WTC11 (cell line): ENCODE data around the gene MPP1. TPM values are rescaled to one million over a fixed set of nuclear protein-coding genes. Genes with fewer than 3 reads are reported as not detected.

ENCODE experiments used
- ATAC-seq: fragments of 200-7000 bp; cut with Tn5 transposase; 2 replicates; pipeline ENCODE4 v1.10.0; 2021; ENCODE audit warnings: mild to moderate bottlenecking, moderate library complexity
- CTCF ChIA-PET: fragments of 300-600 bp; sonication (Branson Sonifier 250); formaldehyde crosslinking; loops from one replicate; lab custom pipeline; 2021; ENCODE audit warnings: antibody characterized with exemption; lab: Charles Lee
- POLR2A ChIA-PET: fragments of 350-600 bp; sonication (Branson Sonifier 250); formaldehyde crosslinking; loops from one replicate; lab custom pipeline; 2021; ENCODE audit warnings: antibody characterized with exemption; lab: Charles Lee
- DNase-seq: peaks from one replicate; pipeline ENCODE4 v3.0.0; 2021; ENCODE audit warnings: low spot score
- H3K27ac Mint-ChIP-seq: 2 replicates; pipeline ENCODE4 v1.8.0; 2021; ENCODE audit warnings: mixed read lengths
- H3K27me3 Mint-ChIP-seq: 2 replicates; pipeline ENCODE4 v1.8.0; 2021; ENCODE audit warnings: low read depth, mild to moderate bottlenecking, moderate library complexity, mixed read lengths
- H3K36me3 Mint-ChIP-seq: 2 replicates; pipeline ENCODE4 v1.8.0; 2021; ENCODE audit warnings: mixed read lengths
- H3K4me1 Mint-ChIP-seq: 2 replicates; pipeline ENCODE4 v1.8.0; 2022; ENCODE audit warnings: mixed read lengths
- H3K4me3 Mint-ChIP-seq: 2 replicates; pipeline ENCODE4 v1.8.0; 2021; ENCODE audit warnings: mild to moderate bottlenecking, moderate library complexity, mixed read lengths
- H3K9me3 Mint-ChIP-seq: 2 replicates; pipeline ENCODE4 v1.8.0; 2021; ENCODE audit warnings: mixed read lengths
- ATF1 ChIP-seq: sonication (generic); formaldehyde crosslinking; IDR thresholded peaks from 2 replicates; pipeline ENCODE4 v1.8.1; 2023; ENCODE audit warnings: mild to moderate bottlenecking, moderate library complexity, missing genetic modification reagents
- CREB1 ChIP-seq: sonication (generic); formaldehyde crosslinking; IDR thresholded peaks from 2 replicates; pipeline ENCODE4 v1.8.0; 2023; ENCODE audit warnings: mild to moderate bottlenecking, missing genetic modification reagents
- FOXJ3 ChIP-seq: sonication (generic); formaldehyde crosslinking; IDR thresholded peaks from 2 replicates; pipeline ENCODE4 v1.9.0; 2021; ENCODE audit warnings: missing genetic modification reagents, mild to moderate bottlenecking, borderline replicate concordance
- FOXP4 ChIP-seq: sonication (generic); formaldehyde crosslinking; IDR thresholded peaks from 2 replicates; pipeline ENCODE4 v1.8.0; 2022; ENCODE audit warnings: mild to moderate bottlenecking, missing genetic modification reagents
- GTF2I ChIP-seq: fragments of 250-450 bp; sonication (Bioruptor Pico); conservative IDR thresholded peaks from 2 replicates; pipeline ENCODE4 v1.4.0; 2021; ENCODE audit warnings: mild to moderate bottlenecking
- IRF1 ChIP-seq: sonication (generic); formaldehyde crosslinking; IDR thresholded peaks from 2 replicates; pipeline ENCODE4 v1.8.0; 2023; ENCODE audit warnings: missing genetic modification reagents
- JUN ChIP-seq: sonication (generic); formaldehyde crosslinking; IDR thresholded peaks from 2 replicates; pipeline ENCODE4 v1.8.0; 2023; ENCODE audit warnings: mild to moderate bottlenecking, missing genetic modification reagents
- MXD4 ChIP-seq: fragments of 250-450 bp; sonication (Bioruptor Pico); IDR thresholded peaks from 2 replicates; pipeline ENCODE4 v1.8.0; 2021; ENCODE audit warnings: mild to moderate bottlenecking, moderate library complexity, borderline replicate concordance
- NFE2L1 ChIP-seq: sonication (generic); formaldehyde crosslinking; IDR thresholded peaks from 2 replicates; pipeline ENCODE4 v1.8.1; 2023; ENCODE audit warnings: missing genetic modification reagents
- NR2C2 ChIP-seq: sonication (generic); formaldehyde crosslinking; IDR thresholded peaks from 2 replicates; pipeline ENCODE4 v1.8.0; 2022; ENCODE audit warnings: mild to moderate bottlenecking, missing genetic modification reagents
- RELA ChIP-seq: sonication (generic); formaldehyde crosslinking; IDR thresholded peaks from 2 replicates; pipeline ENCODE4 v1.8.1; 2022; ENCODE audit warnings: missing genetic modification reagents, mild to moderate bottlenecking, borderline replicate concordance
- RORB ChIP-seq: fragments of 250-450 bp; sonication (Bioruptor Pico); IDR thresholded peaks from 2 replicates; pipeline ENCODE4 v1.9.0; 2021; ENCODE audit warnings: mild to moderate bottlenecking
- SMAD3 ChIP-seq: sonication (generic); formaldehyde crosslinking; IDR thresholded peaks from 2 replicates; pipeline ENCODE4 v1.8.0; 2022; ENCODE audit warnings: missing genetic modification reagents, mild to moderate bottlenecking, borderline replicate concordance
- SMAD4 ChIP-seq: sonication (generic); formaldehyde crosslinking; IDR thresholded peaks from 2 replicates; pipeline ENCODE4 v1.8.0; 2022; ENCODE audit warnings: mild to moderate bottlenecking, missing genetic modification reagents
- SOX15 ChIP-seq: fragments of 250-450 bp; sonication (Bioruptor Pico); IDR thresholded peaks from 2 replicates; pipeline ENCODE4 v1.9.0; 2021; ENCODE audit warnings: mild to moderate bottlenecking
- SP1 ChIP-seq: sonication (generic); formaldehyde crosslinking; conservative IDR thresholded peaks from 2 replicates; pipeline ENCODE4 v1.8.1; 2022; ENCODE audit warnings: missing genetic modification reagents
- TCF7 ChIP-seq: sonication (generic); formaldehyde crosslinking; IDR thresholded peaks from 2 replicates; pipeline ENCODE4 v1.8.0; 2022; ENCODE audit warnings: mild to moderate bottlenecking, low read depth, missing genetic modification reagents, moderate library complexity
- TEAD4 ChIP-seq: sonication (generic); formaldehyde crosslinking; IDR thresholded peaks from 2 replicates; pipeline ENCODE4 v1.8.0; 2022; ENCODE audit warnings: mild to moderate bottlenecking, missing genetic modification reagents
- USF2 ChIP-seq: sonication (generic); formaldehyde crosslinking; IDR thresholded peaks from 2 replicates; pipeline ENCODE4 v1.8.1; 2023; ENCODE audit warnings: mild to moderate bottlenecking, missing genetic modification reagents, moderate library complexity
- ZNF232 ChIP-seq: sonication (generic); formaldehyde crosslinking; IDR thresholded peaks from 2 replicates; pipeline ENCODE4 v1.8.0; 2022; ENCODE audit warnings: mild to moderate bottlenecking, missing genetic modification reagents
- ZNF317 ChIP-seq: sonication (generic); formaldehyde crosslinking; IDR thresholded peaks from 2 replicates; pipeline ENCODE4 v1.8.1; 2023; ENCODE audit warnings: low read depth, mild to moderate bottlenecking, moderate library complexity, missing genetic modification reagents, borderline replicate concordance
- ZNF416 ChIP-seq: fragments of 250-450 bp; sonication (Bioruptor Pico); IDR thresholded peaks from 2 replicates; pipeline ENCODE4 v1.9.0; 2021; ENCODE audit warnings: mild to moderate bottlenecking, inconsistent platforms
- ZNF423 ChIP-seq: fragments of 250-450 bp; sonication (Bioruptor Pico); IDR thresholded peaks from 2 replicates; pipeline ENCODE4 v2.1.2; 2022; ENCODE audit warnings: mild to moderate bottlenecking, moderate library complexity
- ZSCAN18 ChIP-seq: fragments of 250-450 bp; sonication (Bioruptor Pico); IDR thresholded peaks from 2 replicates; pipeline ENCODE4 v2.1.2; 2022; ENCODE audit warnings: mild to moderate bottlenecking, moderate library complexity
- total RNA-seq: library from RNA; stranded (reverse); gene quantifications from 3 replicates; pipeline ENCODE4 v1.2.3, GENCODE V29; 2021

MPP1 gene
- total RNA-seq, 1 experiment from 2014 or later, result 15.8 TPM

- H3K9me3 Mint-ChIP-seq, result no peaks in the 10 kb centered on the region
- ATAC-seq, result no peak
- ChIA-PET CTCF (interaction anchor here (1.0 kb wide), 2 partner anchors 9 kb away, joined by 4 to 6 read pairs; no protein-coding TSS in a partner anchor), POLR2A (no interaction called here)
- no peaks in the 10 kb centered on the region for H3K4me1 Mint-ChIP-seq
- H3K4me3 Mint-ChIP-seq, result no peak overlapping the region
- no peaks in the 10 kb centered on the region; the same call in 1 of the 2 replicates for H3K27me3 Mint-ChIP-seq
- no peak for DNase-seq
- no peaks in the 10 kb centered on the region for H3K36me3 Mint-ChIP-seq
- no peak overlapping the region for H3K27ac Mint-ChIP-seq
- TF ChIP-seq SMAD3 (CRISPR knock-in tag), result no peak
- no peak for TF ChIP-seq NR2C2 (CRISPR knock-in tag)
- no peak for TF ChIP-seq RORB (CRISPR knock-in tag)
- no peak for TF ChIP-seq ZSCAN18
- no peak for TF ChIP-seq ZNF416 (CRISPR knock-in tag)
- TF ChIP-seq MXD4 (CRISPR knock-in tag), result no peak
- TF ChIP-seq USF2 (CRISPR knock-in tag), result no peak
- no peak for TF ChIP-seq ATF1 (CRISPR knock-in tag)
- no peak for TF ChIP-seq ZNF232 (CRISPR knock-in tag)
Measured at GRCh38 chrX:154739952-154740465, 65.3 kb downstream of the MPP1 start.

GRCh38 chrX:154738011-154738738 is 67.1 kb downstream of the MPP1 start:
- POLR2A ChIA-PET, result no interaction called here
- no peak for DNase-seq

GRCh38 chrX:154737136-154737535 is 68.1 kb downstream of the MPP1 start:
- no peaks in the 10 kb centered on the region; the same call in 1 of the 2 replicates for H3K27me3 Mint-ChIP-seq
- TF ChIP-seq TCF7 (CRISPR knock-in tag), result no peak
- TF ChIP-seq CREB1 (CRISPR knock-in tag), result no peak
- TF ChIP-seq ZNF317, result no peak
- TF ChIP-seq FOXP4, result no peak
- no peak for TF ChIP-seq IRF1 (CRISPR knock-in tag)
- no peak for TF ChIP-seq ATF1 (CRISPR knock-in tag)
- TF ChIP-seq SOX15 (CRISPR knock-in tag), result no peak
- H3K4me1 Mint-ChIP-seq, result peaks cover 10% of the 10 kb centered on the region
- DNase-seq (no peak), ATAC-seq (no peak)
- no peak overlapping the region for H3K4me3 Mint-ChIP-seq
- H3K36me3 Mint-ChIP-seq, result no peaks in the 10 kb centered on the region
- ChIA-PET POLR2A (no interaction called here), CTCF (no interaction called here)
- H3K9me3 Mint-ChIP-seq, result no peaks in the 10 kb centered on the region
- no peak overlapping the region for H3K27ac Mint-ChIP-seq

More at GRCh38 chrX:154738011-154738738, 67.1 kb downstream of the MPP1 start:
- no peaks in the 10 kb centered on the region; the same call in 1 of the 2 replicates for H3K27me3 Mint-ChIP-seq
- no peak for ATAC-seq
- CTCF ChIA-PET, result interaction anchor here (1.0 kb wide), 1 partner anchor 11 kb away, joined by 4 read pairs; no protein-coding TSS in a partner anchor
- no peak overlapping the region for H3K4me3 Mint-ChIP-seq
- no peaks in the 10 kb centered on the region for H3K36me3 Mint-ChIP-seq
- no peak overlapping the region for H3K27ac Mint-ChIP-seq
- 0 out of 2 replicates have a peak, but pooled peaks cover 6% of the 10 kb centered on the region for H3K4me1 Mint-ChIP-seq
- H3K9me3 Mint-ChIP-seq, result no peaks in the 10 kb centered on the region
- no peak for TF ChIP-seq ZNF317
- no peak for TF ChIP-seq ZNF423 (CRISPR knock-in tag)
- no peak for TF ChIP-seq RELA (CRISPR knock-in tag)
- TF ChIP-seq ATF1 (CRISPR knock-in tag), result no peak
- TF ChIP-seq SP1 (CRISPR knock-in tag), result no peak
- TF ChIP-seq GTF2I, result no peak
- no peak for TF ChIP-seq TEAD4 (CRISPR knock-in tag)
- no peak for TF ChIP-seq SMAD4 (CRISPR knock-in tag)
- no peak for TF ChIP-seq FOXJ3 (CRISPR knock-in tag)
- no peak for TF ChIP-seq NFE2L1 (CRISPR knock-in tag)
- TF ChIP-seq JUN (CRISPR knock-in tag), result no peak
- TF ChIP-seq, all 79 proteins: peak for 0
